ENCODE measurements around the gene FSIP1. TPM values are rescaled to one million over a fixed set of nuclear protein-coding genes. Genes with fewer than 3 reads are reported as not detected.

The FSIP1 gene
- total RNA-seq (1 to 10 TPM; 6.0 to 7.3 TPM), polyA plus RNA-seq (ENCODE audit: insufficient read length in 2 of 2) (1 to 10 TPM; 3.6 to 4.1 TPM)
- long read RNA-seq, donor 1 = 0 reads
- long read RNA-seq, donor 2, partial matches to known transcripts = 0 of 1 reads
- long read RNA-seq, donor 2, other reads (novel, unspliced or antisense) = 0 of 1 reads
- long read RNA-seq, donor 3 = 0 reads
- long read RNA-seq, donor 4, partial matches to known transcripts = 10 of 10 reads
- long read RNA-seq, donor 4, other reads (novel, unspliced or antisense) = 0 of 10 reads

- Histone ChIP-seq H3K27ac (ENCODE audit: low read depth, low read length) (peak within 1 kb of the TSS; percentile 92), H3K4me1 (ENCODE audit: control insufficient read depth, insufficient read depth, low read length) (no peaks in the 10 kb centered on the region)
Observed at GRCh38 chr15:39782441-39783138, at the start of gene FSIP1. TSS of gene FSIP1 (minus strand) at chr15:39782841. CDS start at chr15:39776524, 6,317 bp downstream.

GRCh38 chr15:39830166-39830565, 47.5 kb upstream of the FSIP1 start:
- Histone ChIP-seq H3K27me3 (ENCODE audit: control insufficient read depth, insufficient read depth, low read length) (no peaks in the 10 kb centered on the region), H3K27ac (ENCODE audit: low read depth, low read length) (no peak overlapping the region), H3K4me3 (ENCODE audit: low read depth, low read length) (no peak overlapping the region), H3K9me3 (ENCODE audit: control insufficient read depth, insufficient read depth, low read length) (no peaks in the 10 kb centered on the region), H3K36me3 (ENCODE audit: control insufficient read depth, insufficient read depth, low read length) (no peaks in the 10 kb centered on the region), H3K4me1 (ENCODE audit: control insufficient read depth, insufficient read depth, low read length) (peaks cover 7% of the 10 kb centered on the region)
- DNase-seq (ENCODE audit: low read depth in 4 of 6, low spot score in 6 of 6) = peak in 2 of 6 donors; percentile 11 to 32
- WGBS (ENCODE audit: insufficient coverage) = no CpG with 5 or more reads among the region's 1 CpG

More at GRCh38 chr15:39782441-39783138, at the start of gene FSIP1:
- H3K36me3 ChIP-seq (ENCODE audit: control insufficient read depth, insufficient read depth, low read length) = no peaks in the 10 kb centered on the region
- H3K9me3 ChIP-seq (ENCODE audit: control insufficient read depth, insufficient read depth, low read length) = no peaks in the 10 kb centered on the region
- H3K4me3 ChIP-seq (ENCODE audit: low read depth, low read length) = peak within 1 kb of the TSS; percentile 62
- WGBS (ENCODE audit: insufficient coverage) = under 1% methylated on average over 47 of the region's 64 CpGs
- no peaks in the 10 kb centered on the region for H3K27me3 ChIP-seq (ENCODE audit: control insufficient read depth, insufficient read depth, low read length)
- DNase-seq (ENCODE audit: low read depth in 4 of 6, low spot score in 6 of 6) = peak; percentile 90 to 99 (median 93)

- H3K4me3 ChIP-seq (ENCODE audit: low read depth, low read length) = no peak overlapping the region
- WGBS (ENCODE audit: insufficient coverage) = 29% methylated on average over 6 of the region's 6 CpGs
- H3K27ac ChIP-seq (ENCODE audit: low read depth, low read length) = no peak overlapping the region
- no peaks in the 10 kb centered on the region for H3K36me3 ChIP-seq (ENCODE audit: control insufficient read depth, insufficient read depth, low read length)
- DNase-seq (ENCODE audit: low read depth in 4 of 6, low spot score in 6 of 6) = peak in 5 of 6 donors; percentile 62 to 89 (median 76)
- peaks cover 5% of the 10 kb centered on the region for H3K4me1 ChIP-seq (ENCODE audit: control insufficient read depth, insufficient read depth, low read length)
- H3K27me3 ChIP-seq (ENCODE audit: control insufficient read depth, insufficient read depth, low read length) = no peaks in the 10 kb centered on the region
- no peaks in the 10 kb centered on the region for H3K9me3 ChIP-seq (ENCODE audit: control insufficient read depth, insufficient read depth, low read length)
Observed at GRCh38 chr15:39828374-39828931, 45.8 kb upstream of the FSIP1 start.

GRCh38 chr15:39826975-39827374, 44.3 kb upstream of the FSIP1 start:
- H3K4me1 ChIP-seq (ENCODE audit: control insufficient read depth, insufficient read depth, low read length) = peaks cover 5% of the 10 kb centered on the region
- H3K4me3 ChIP-seq (ENCODE audit: low read depth, low read length) = no peak overlapping the region
- no peaks in the 10 kb centered on the region for H3K9me3 ChIP-seq (ENCODE audit: control insufficient read depth, insufficient read depth, low read length)
- no peaks in the 10 kb centered on the region for H3K27me3 ChIP-seq (ENCODE audit: control insufficient read depth, insufficient read depth, low read length)
- H3K36me3 ChIP-seq (ENCODE audit: control insufficient read depth, insufficient read depth, low read length) = no peaks in the 10 kb centered on the region
- DNase-seq (ENCODE audit: low read depth in 4 of 6, low spot score in 6 of 6) = no peak
- no peak overlapping the region for H3K27ac ChIP-seq (ENCODE audit: low read depth, low read length)
- WGBS (ENCODE audit: insufficient coverage) = 100% methylated on average over 2 of the region's 2 CpGs

GRCh38 chr15:39823634-39824033, 41.0 kb upstream of the FSIP1 start:
- Histone ChIP-seq H3K9me3 (ENCODE audit: control insufficient read depth, insufficient read depth, low read length) (no peaks in the 10 kb centered on the region), H3K27me3 (ENCODE audit: control insufficient read depth, insufficient read depth, low read length) (no peaks in the 10 kb centered on the region), H3K4me3 (ENCODE audit: low read depth, low read length) (no peak overlapping the region), H3K27ac (ENCODE audit: low read depth, low read length) (no peak overlapping the region), H3K4me1 (ENCODE audit: control insufficient read depth, insufficient read depth, low read length) (peaks cover 5% of the 10 kb centered on the region), H3K36me3 (ENCODE audit: control insufficient read depth, insufficient read depth, low read length) (no peaks in the 10 kb centered on the region)
- no CpG with 5 or more reads among the region's 2 CpGs for WGBS (ENCODE audit: insufficient coverage)
- DNase-seq (ENCODE audit: low read depth in 4 of 6, low spot score in 6 of 6) = no peak

- WGBS (ENCODE audit: insufficient coverage) = 55% methylated on average over 3 of the region's 3 CpGs
Observed at GRCh38 chr15:39820050-39820602, 37.5 kb upstream of the FSIP1 start.

GRCh38 chr15:39819533-39819932, 36.9 kb upstream of the FSIP1 start:
- peak in 1 of 6 donors; percentile 85 for DNase-seq (ENCODE audit: low read depth in 4 of 6, low spot score in 6 of 6)
- Histone ChIP-seq H3K4me3 (ENCODE audit: low read depth, low read length) (no peak overlapping the region), H3K36me3 (ENCODE audit: control insufficient read depth, insufficient read depth, low read length) (no peaks in the 10 kb centered on the region), H3K4me1 (ENCODE audit: control insufficient read depth, insufficient read depth, low read length) (no peaks in the 10 kb centered on the region), H3K9me3 (ENCODE audit: control insufficient read depth, insufficient read depth, low read length) (no peaks in the 10 kb centered on the region), H3K27me3 (ENCODE audit: control insufficient read depth, insufficient read depth, low read length) (no peaks in the 10 kb centered on the region), H3K27ac (ENCODE audit: low read depth, low read length) (no peak overlapping the region)
- WGBS (ENCODE audit: insufficient coverage) = 80% methylated on average over 2 of the region's 3 CpGs

More at GRCh38 chr15:39820050-39820602, 37.5 kb upstream of the FSIP1 start:
- Histone ChIP-seq H3K27me3 (ENCODE audit: control insufficient read depth, insufficient read depth, low read length) (no peaks in the 10 kb centered on the region), H3K36me3 (ENCODE audit: control insufficient read depth, insufficient read depth, low read length) (no peaks in the 10 kb centered on the region), H3K27ac (ENCODE audit: low read depth, low read length) (no peak overlapping the region), H3K4me1 (ENCODE audit: control insufficient read depth, insufficient read depth, low read length) (no peaks in the 10 kb centered on the region), H3K9me3 (ENCODE audit: control insufficient read depth, insufficient read depth, low read length) (no peaks in the 10 kb centered on the region), H3K4me3 (ENCODE audit: low read depth, low read length) (no peak overlapping the region)
- no peak for DNase-seq (ENCODE audit: low read depth in 4 of 6, low spot score in 6 of 6)

GRCh38 chr15:39817892-39818291, 35.3 kb upstream of the FSIP1 start:
- no peak overlapping the region for H3K27ac ChIP-seq (ENCODE audit: low read depth, low read length)
- no peak for DNase-seq (ENCODE audit: low read depth in 4 of 6, low spot score in 6 of 6)

GRCh38 chr15:39814489-39814888, 31.8 kb upstream of the FSIP1 start:
- DNase-seq (ENCODE audit: low read depth in 4 of 6, low spot score in 6 of 6) = no peak
- no peak overlapping the region for H3K27ac ChIP-seq (ENCODE audit: low read depth, low read length)
- WGBS (ENCODE audit: insufficient coverage) = no CpG with 5 or more reads among the region's 1 CpG
- no peaks in the 10 kb centered on the region for H3K36me3 ChIP-seq (ENCODE audit: control insufficient read depth, insufficient read depth, low read length)
- no peaks in the 10 kb centered on the region for H3K4me1 ChIP-seq (ENCODE audit: control insufficient read depth, insufficient read depth, low read length)
- no peaks in the 10 kb centered on the region for H3K9me3 ChIP-seq (ENCODE audit: control insufficient read depth, insufficient read depth, low read length)
- no peak overlapping the region for H3K4me3 ChIP-seq (ENCODE audit: low read depth, low read length)
- no peaks in the 10 kb centered on the region for H3K27me3 ChIP-seq (ENCODE audit: control insufficient read depth, insufficient read depth, low read length)

More at GRCh38 chr15:39817892-39818291, 35.3 kb upstream of the FSIP1 start:
- H3K4me1 ChIP-seq (ENCODE audit: control insufficient read depth, insufficient read depth, low read length) = no peaks in the 10 kb centered on the region
- no peak overlapping the region for H3K4me3 ChIP-seq (ENCODE audit: low read depth, low read length)
- H3K27me3 ChIP-seq (ENCODE audit: control insufficient read depth, insufficient read depth, low read length) = no peaks in the 10 kb centered on the region
- no peaks in the 10 kb centered on the region for H3K36me3 ChIP-seq (ENCODE audit: control insufficient read depth, insufficient read depth, low read length)
- no peaks in the 10 kb centered on the region for H3K9me3 ChIP-seq (ENCODE audit: control insufficient read depth, insufficient read depth, low read length)

All from spinal cord (tissue), 10 donors.